Pancreas (tissue), 10 donors: Measurements from ENCODE around the gene CFAP74. TPM values are rescaled to one million over a fixed set of nuclear protein-coding genes. Genes with fewer than 3 reads are reported as not detected.

ENCODE experiments used
- ATAC-seq, 4 donors: fragments of 200-7000 bp; cut with Tn5 transposase; one replicate each; pipeline versions ENCODE4 v1.8.0 to v1.9.1; 2020; ENCODE audit warnings: mild to moderate bottlenecking in 4 of 4, moderate library complexity in 4 of 4
- DNase-seq, 6 donors: peaks; one replicate each; pipeline ENCODE4 v3.0.0-alpha.2; 2020
- FAIRE-seq: peaks from 2 replicates; lab custom pipeline; 2012; peaks lifted over from hg19 to GRCh38; lab: Jason Lieb, UNC
- H3K27ac ChIP-seq, 4 donors: fragments of 200-600 bp; sonication (generic); 1 replicate in 3 of 4; 2 replicates in 1 of 4; pipeline versions ENCODE4 v1.5.0 to v1.8.0; 2020
- H3K27me3 ChIP-seq, 4 donors: fragments of 200-600 bp; one replicate each; pipeline ENCODE4 v1.8.0; 2021
- H3K36me3 ChIP-seq, 3 donors: fragments of 200-600 bp; sonication (generic) in 1 of 3; one replicate each; pipeline versions ENCODE4 v1.5.0 to v1.8.0; 2020 to 2021
- H3K4me1 ChIP-seq, 3 donors: fragments of 200-600 bp; one replicate each; pipeline ENCODE4 v1.8.0; 2021
- H3K4me3 ChIP-seq, 4 donors: fragments of 200-600 bp; sonication (generic) in 2 of 4; one replicate each; pipeline versions ENCODE4 v1.5.0 to v1.8.0; 2020 to 2021
- H3K9me3 ChIP-seq, 4 donors: fragments of 200-600 bp; one replicate each; pipeline ENCODE4 v1.8.0; 2021
- WGBS, 2 donors: extraction: QIAGEN DNeasy Blood & Tissue Kit; methylation state at CpG; one replicate each; pipeline ENCODE4 v1.1.7; 2013; 5-methylcytosine and 5-hydroxymethylcytosine counted together
- intact Hi-C, 3 donors: fragments of 100-400 bp; cut with DNase I; formaldehyde crosslinking; loops; one replicate each; pipeline versions ENCODE4 v1.11.1 to v1.14.2; 2022
- polyA plus RNA-seq, 2 donors: library from polyadenylated mRNA; stranded (reverse); fragments of 200-250 nt; gene quantifications; one replicate each; pipeline ENCODE4 v1.2.3, GENCODE V29; 2013
- total RNA-seq, 6 donors: library from RNA; stranded (reverse); fragmentation: NEBNext Ultra II Directional in 4 of 6; extraction: Animal tissue kit (Norgen Biotek cat#: 25700) in 4 of 6; gene quantifications; one replicate each; pipeline versions ENCODE4 v1.2.1 to v1.2.4, GENCODE V29; 2021 to 2023
- TF ChIP-seq, protein P1 (sequence below), 4 donors: fragments of 200-600 bp; sonication (generic) in 3 of 4; IDR thresholded peaks; one replicate each; pipeline versions ENCODE4 v1.5.0 to v1.8.0; 2021; ENCODE audit warnings: antibody characterized with exemption in 4 of 4
- donor health status: healthy with polysubstance abuse.
- donor health status: DM: no; HTN: no; CAD: no; lungs with moderate emphysema.
- donor health status: DM: no; HTN: no; CAD: no.
- donor health status: control.
- donor health status: control.
- donor health status: Bipolar disorder and iron deficiency.
- donor health status: DM: yes; HTN: yes; CAD: no.
- donor health status: DM: no; HTN: no; CAD: no.
- donor health status: DM: no; HTN: no; CAD: no.
- donor health status: DM: yes; HTN: yes; CAD: no.

The CFAP74 gene
- total and polyA plus RNA-seq, 8 donors, result 0.08 to 0.16 TPM; not detected in 6

DNA sequence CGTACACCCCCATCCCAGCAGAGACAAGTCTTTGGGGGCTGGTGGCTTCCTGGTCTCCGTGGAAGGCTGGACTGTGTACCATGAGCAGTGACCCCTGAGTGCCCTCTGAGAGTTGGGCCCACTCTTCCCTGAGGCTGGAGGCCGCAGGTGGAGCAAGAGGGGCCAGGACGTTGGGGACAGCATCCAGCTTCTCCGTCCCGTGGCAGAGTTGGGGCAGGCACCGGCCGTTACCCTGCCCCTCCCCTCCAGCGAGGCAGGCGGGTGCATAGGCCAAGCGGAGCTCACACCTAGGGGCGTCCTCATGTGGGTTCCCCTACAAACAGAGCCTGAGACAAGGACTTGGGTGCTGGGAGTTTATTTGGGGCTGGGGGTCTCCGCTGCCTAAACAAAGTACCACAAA lies 29.6 kb upstream of the CFAP74 start:
- DNase-seq, result no peak
- H3K4me3 ChIP-seq, result no peak overlapping the region
- no peaks in the 10 kb centered on the region for H3K36me3 ChIP-seq
- no peak for ATAC-seq
- H3K9me3 ChIP-seq, result no peaks in the 10 kb centered on the region
- FAIRE-seq, result no peak
- WGBS, 2 donors, result 77 to 84% methylated on average over 13 of the region's 13 CpGs
- no peak overlapping the region for H3K27ac ChIP-seq
- intact Hi-C loops, result loop anchor here in 1 of 3 donors (10.0 kb wide), 1 partner anchor 68 kb away; no protein-coding TSS in a partner anchor
- H3K4me1 ChIP-seq, result no peaks in the 10 kb centered on the region
- TF ChIP-seq, protein P1, sequence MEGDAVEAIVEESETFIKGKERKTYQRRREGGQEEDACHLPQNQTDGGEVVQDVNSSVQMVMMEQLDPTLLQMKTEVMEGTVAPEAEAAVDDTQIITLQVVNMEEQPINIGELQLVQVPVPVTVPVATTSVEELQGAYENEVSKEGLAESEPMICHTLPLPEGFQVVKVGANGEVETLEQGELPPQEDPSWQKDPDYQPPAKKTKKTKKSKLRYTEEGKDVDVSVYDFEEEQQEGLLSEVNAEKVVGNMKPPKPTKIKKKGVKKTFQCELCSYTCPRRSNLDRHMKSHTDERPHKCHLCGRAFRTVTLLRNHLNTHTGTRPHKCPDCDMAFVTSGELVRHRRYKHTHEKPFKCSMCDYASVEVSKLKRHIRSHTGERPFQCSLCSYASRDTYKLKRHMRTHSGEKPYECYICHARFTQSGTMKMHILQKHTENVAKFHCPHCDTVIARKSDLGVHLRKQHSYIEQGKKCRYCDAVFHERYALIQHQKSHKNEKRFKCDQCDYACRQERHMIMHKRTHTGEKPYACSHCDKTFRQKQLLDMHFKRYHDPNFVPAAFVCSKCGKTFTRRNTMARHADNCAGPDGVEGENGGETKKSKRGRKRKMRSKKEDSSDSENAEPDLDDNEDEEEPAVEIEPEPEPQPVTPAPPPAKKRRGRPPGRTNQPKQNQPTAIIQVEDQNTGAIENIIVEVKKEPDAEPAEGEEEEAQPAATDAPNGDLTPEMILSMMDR (IDR thresholded peaks at IDR 0.05), result no peak
- H3K27me3 ChIP-seq, result no peaks in the 10 kb centered on the region

DNA sequence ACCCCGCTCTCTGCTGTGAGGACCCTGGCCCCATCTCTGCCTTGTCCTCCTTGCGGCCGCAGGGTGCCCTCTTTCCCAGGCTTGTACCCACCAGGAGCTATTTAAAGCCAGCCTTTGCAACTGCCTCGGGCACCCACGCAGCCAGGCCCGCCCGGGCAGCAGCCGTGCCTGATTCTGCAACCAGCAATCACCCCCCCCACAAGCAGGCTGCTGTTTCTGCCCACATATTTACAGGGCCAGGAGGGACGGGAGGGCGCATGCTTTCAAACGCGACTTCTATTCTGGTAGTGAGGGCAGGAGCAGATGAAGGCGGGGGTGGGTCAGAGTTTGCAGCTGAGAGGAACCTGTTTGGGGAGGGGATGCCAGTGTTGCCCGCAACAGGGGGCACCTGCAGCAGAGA lies 29.2 kb upstream of the CFAP74 start:
- 78 to 81% methylated on average over 14 of the region's 14 CpGs for WGBS, 2 donors
- no peaks in the 10 kb centered on the region for H3K9me3 ChIP-seq
- FAIRE-seq (no peak), ATAC-seq (no peak), DNase-seq (no peak)
- no peak overlapping the region for H3K27ac ChIP-seq
- no peaks in the 10 kb centered on the region for H3K27me3 ChIP-seq
- TF ChIP-seq, protein P1 (IDR thresholded peaks at IDR 0.05), result no peak
- intact Hi-C loops, result loop anchor here in 1 of 3 donors (10.0 kb wide), 1 partner anchor 68 kb away; no protein-coding TSS in a partner anchor
- no peaks in the 10 kb centered on the region for H3K36me3 ChIP-seq
- no peak overlapping the region for H3K4me3 ChIP-seq
- no peaks in the 10 kb centered on the region for H3K4me1 ChIP-seq

DNA sequence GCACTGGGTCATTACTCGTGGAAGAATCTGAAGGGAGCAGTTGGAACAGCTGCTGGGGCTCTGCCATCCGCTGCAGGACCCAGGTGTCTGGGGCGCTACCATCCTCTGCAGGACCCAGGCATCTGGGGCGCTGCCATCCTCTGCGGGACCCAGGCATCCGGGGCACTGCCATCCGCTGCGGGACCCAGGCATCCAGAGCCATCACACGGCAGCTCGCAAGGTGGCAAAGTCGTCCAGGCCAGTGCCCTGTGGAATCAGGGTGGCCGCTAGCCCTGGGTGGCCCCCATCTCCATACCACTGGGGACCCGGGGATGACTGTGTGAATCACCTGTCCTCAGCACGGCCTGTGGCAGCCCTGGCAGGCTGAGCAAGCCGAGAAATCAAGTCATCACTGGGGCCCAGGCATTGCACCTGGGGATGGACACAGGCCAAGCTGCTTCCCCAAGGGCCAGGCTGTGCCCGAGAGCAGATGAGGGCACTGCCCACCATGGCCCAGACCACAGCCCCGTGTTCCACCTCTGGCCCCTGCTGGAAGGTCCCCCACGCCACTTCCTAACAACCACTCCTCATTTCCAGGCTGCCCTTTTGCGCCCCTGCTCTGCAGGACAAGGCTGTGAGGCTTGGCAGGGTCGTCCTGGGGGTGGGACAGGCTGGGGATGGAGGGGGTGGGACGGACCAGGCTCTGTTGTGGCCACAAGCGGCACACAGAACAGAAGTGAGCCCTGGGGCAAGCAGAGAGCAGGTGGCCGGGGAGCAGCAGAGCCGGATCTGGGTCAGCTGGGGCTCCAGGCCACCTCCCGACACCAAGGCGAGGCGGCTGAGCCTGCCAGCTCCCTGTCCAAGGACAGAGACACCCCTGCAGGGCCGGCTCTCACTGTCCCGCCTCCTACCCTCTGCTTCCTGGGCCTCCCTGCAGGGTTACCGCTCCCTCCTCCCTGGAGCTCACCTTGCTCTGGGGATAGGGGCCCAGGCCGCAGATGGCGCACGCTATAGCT lies 28.3 kb upstream of the CFAP74 start:
- Histone ChIP-seq H3K4me1 (no peaks in the 10 kb centered on the region), H3K4me3 (no peak overlapping the region), H3K27ac (no peak overlapping the region), H3K27me3 (no peaks in the 10 kb centered on the region), H3K9me3 (no peaks in the 10 kb centered on the region), H3K36me3 (no peaks in the 10 kb centered on the region)
- intact Hi-C loops, result loop anchor here in 1 of 3 donors (10.0 kb wide), 1 partner anchor 67 kb away; no protein-coding TSS in a partner anchor
- no peak for FAIRE-seq
- TF ChIP-seq, protein P1 (IDR thresholded peaks at IDR 0.05), result no peak
- no peak for ATAC-seq
- WGBS, 2 donors, result 69 to 80% methylated on average over 31 to 33 of the region's 33 CpGs
- DNase-seq, result no peak

DNA sequence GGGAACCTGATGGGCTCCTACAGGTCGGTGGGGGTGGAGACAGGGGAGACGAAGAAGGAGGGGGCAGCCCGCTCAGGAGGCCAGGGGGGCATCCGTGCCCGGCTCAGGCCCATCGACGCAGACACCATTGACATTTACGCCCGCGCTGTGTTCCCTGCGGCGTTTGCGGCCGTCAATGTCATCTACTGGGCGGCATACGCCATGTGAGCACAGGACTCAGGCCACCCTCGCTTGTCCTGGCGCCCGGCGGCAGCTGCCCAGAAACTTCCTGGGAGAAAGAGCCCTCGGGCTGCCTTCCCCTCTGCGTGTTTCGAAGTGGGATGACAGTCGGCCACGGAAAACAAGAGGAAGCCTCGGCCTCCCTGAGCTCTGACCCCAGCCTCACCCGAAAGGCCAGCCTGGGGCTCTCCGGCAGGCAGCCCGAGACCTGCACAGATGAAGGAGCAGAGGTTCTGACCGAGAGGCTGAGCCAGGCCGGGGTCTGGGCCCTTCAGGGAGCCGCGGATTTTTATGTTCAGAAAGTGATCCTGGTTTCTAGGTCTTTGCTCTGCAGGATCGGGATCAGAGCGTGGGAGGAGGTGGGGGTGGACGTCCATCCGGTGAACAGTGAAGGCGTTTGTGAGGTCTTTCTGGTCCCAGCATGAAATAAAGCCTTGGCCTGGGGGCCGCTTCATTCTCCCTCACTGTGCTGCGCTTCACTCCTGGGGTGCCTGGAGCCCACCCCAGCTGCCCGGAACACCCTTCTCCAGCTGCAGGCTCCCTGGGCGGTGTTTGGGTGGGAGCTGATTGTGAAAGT lies 26.7 kb upstream of the CFAP74 start:
- intact Hi-C loops, result loop anchor here in 1 of 3 donors (10.0 kb wide), 1 partner anchor 65 kb away; no protein-coding TSS in a partner anchor
- Histone ChIP-seq H3K9me3 (no peaks in the 10 kb centered on the region), H3K4me1 (no peaks in the 10 kb centered on the region), H3K27ac (no peak overlapping the region), H3K27me3 (no peaks in the 10 kb centered on the region), H3K36me3 (no peaks in the 10 kb centered on the region), H3K4me3 (no peak overlapping the region)
- 71 to 84% methylated on average over 41 to 42 of the region's 42 CpGs for WGBS, 2 donors
- ATAC-seq (no peak), FAIRE-seq (no peak), DNase-seq (no peak)
- TF ChIP-seq, protein P1 (IDR thresholded peaks at IDR 0.05), result no peak
